ENCODE data around the gene TCF7. TPM values are rescaled to one million over a fixed set of nuclear protein-coding genes. Genes with fewer than 3 reads are reported as not detected.

The TCF7 gene
- total and polyA plus RNA-seq, 2 of the 13 experiments (the other 11 are each of a cell fraction or from before 2014, with no cell fraction given) = 6.3 to 6.8 TPM

GRCh38 chr5:134101686-134102439 lies 12.6 kb upstream of the TCF7 start (continued):
- no peak for TF ChIP-seq NFE2L1 (CRISPR knock-in tag; IDR thresholded peaks at IDR 0.05; ENCODE audit: borderline replicate concordance)
- TF ChIP-seq SNAI1 (CRISPR knock-in tag; IDR thresholded peaks at IDR 0.05; ENCODE audit: borderline replicate concordance) = no peak
- TF ChIP-seq MBNL3 (CRISPR knock-in tag; conservative IDR thresholded peaks at IDR 0.05) = no peak
- no peak for TF ChIP-seq PAWR (CRISPR knock-in tag; IDR thresholded peaks at IDR 0.05; ENCODE audit: borderline replicate concordance)
- TF ChIP-seq HMGA1 (CRISPR knock-in tag; conservative IDR thresholded peaks at IDR 0.05) = no peak
- no peak for TF ChIP-seq ZNF781 (CRISPR knock-in tag; IDR thresholded peaks at IDR 0.05; ENCODE audit: borderline replicate concordance, not compliant biosample characterization)
- no peak for TF ChIP-seq ZBTB39 (CRISPR knock-in tag; IDR thresholded peaks at IDR 0.05)
- TF ChIP-seq KLF16 (CRISPR knock-in tag; IDR thresholded peaks at IDR 0.05) = no peak
- no peak for TF ChIP-seq CHCHD3 (CRISPR knock-in tag; IDR thresholded peaks at IDR 0.05)
- TF ChIP-seq ZKSCAN1 (IDR thresholded peaks at IDR 0.05; ENCODE audit: low read length) = no peak
- TF ChIP-seq TMF1 (CRISPR knock-in tag; IDR thresholded peaks at IDR 0.05; ENCODE audit: low read depth) = no peak
- no peak for TF ChIP-seq DMTF1 (CRISPR knock-in tag; IDR thresholded peaks at IDR 0.05)
- no peak for TF ChIP-seq CSRNP2 (CRISPR knock-in tag; conservative IDR thresholded peaks at IDR 0.05; ENCODE audit: low read depth)
- TF ChIP-seq NPAS2 (CRISPR knock-in tag; IDR thresholded peaks at IDR 0.05; ENCODE audit: borderline replicate concordance) = no peak
- no peak for TF ChIP-seq HNF1A (IDR thresholded peaks at IDR 0.05; ENCODE audit: low read depth)
- no peak for TF ChIP-seq HNF1A (CRISPR knock-in tag; IDR thresholded peaks at IDR 0.05; ENCODE audit: borderline replicate concordance)
- TF ChIP-seq CERS6 (CRISPR knock-in tag; IDR thresholded peaks at IDR 0.05) = no peak

Measured in HepG2 (cell line).